SK-N-MC (cell line): ENCODE results near the gene SEC31A.
A peak's percentile ranks its signal among the peaks of the same experiment; 100 is the strongest.

Source experiments
- DNase-seq: peaks from one replicate; pipeline ENCODE4 v3.0.0-alpha.2; 2011; ENCODE audit warnings: low read depth, low spot score
- H3K27ac ChIP-seq: fragments of 200-600 bp; sonication (generic); 2 replicates; pipeline ENCODE4 v1.5.1; 2016; ENCODE audit warnings: mixed run types
- H3K36me3 ChIP-seq: fragments of 200-600 bp; sonication (generic); 2 replicates; pipeline ENCODE4 v1.6.1; 2017; ENCODE audit warnings: antibody characterized with exemption, low read length, mixed read lengths; ENCODE audit not compliant: insufficient read depth
- H3K4me3 ChIP-seq: fragments of 200-600 bp; sonication (generic); 2 replicates; pipeline ENCODE4 v1.5.1; 2016
- H3K9ac ChIP-seq: fragments of 200-600 bp; sonication (generic); 2 replicates; pipeline ENCODE4 v1.8.0; 2017; ENCODE audit warnings: mixed run types, mixed read lengths; ENCODE audit not compliant: insufficient read length
- H3K9me3 ChIP-seq: fragments of 200-600 bp; sonication (generic); 2 replicates; pipeline ENCODE4 v1.6.1; 2017; ENCODE audit warnings: low read depth, mild to moderate bottlenecking, antibody characterized with exemption, low read length, moderate library complexity, mixed read lengths
- EZH2 ChIP-seq: fragments of 200-600 bp; sonication (generic); IDR thresholded peaks from one replicate; pipeline ENCODE4 v1.6.1; 2017; ENCODE audit warnings: antibody characterized with exemption
- FOXP2 ChIP-seq: optimal IDR thresholded peaks from 2 replicates; pipeline ENCODE3; 2011; ENCODE audit warnings: mild to moderate bottlenecking, moderate library complexity; ENCODE audit not compliant: insufficient read depth; ENCODE audit errors: extremely low read length, control extremely low read depth
- POLR2AphosphoS5 ChIP-seq: IDR thresholded peaks from 2 replicates; pipeline ENCODE4 v1.6.1; 2012; ENCODE audit warnings: mild to moderate bottlenecking, low read depth, low read length, borderline replicate concordance

The SEC31A gene

DNA sequence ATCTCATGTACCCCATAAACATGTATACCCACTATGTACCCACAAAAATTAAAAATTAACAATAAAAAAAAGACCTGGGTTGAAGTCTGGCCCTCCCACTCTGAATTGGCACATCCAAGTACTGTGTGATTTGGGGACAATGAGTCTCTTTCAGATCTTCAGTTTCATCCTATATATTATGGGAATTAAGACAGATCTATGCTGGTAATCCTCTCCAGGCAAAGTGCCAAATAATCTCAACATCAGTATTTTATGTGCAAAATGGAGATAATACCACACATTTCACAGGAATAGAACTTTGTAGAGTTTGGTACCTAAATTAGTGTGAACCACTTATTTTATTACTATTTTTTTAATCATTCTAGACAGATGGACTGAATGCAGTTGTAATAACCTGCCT is 81.3 kb downstream of the SEC31A start:
- Histone ChIP-seq H3K9me3 (no peaks in the 10 kb centered on the region), H3K4me3 (no peak overlapping the region), H3K27ac (peak overlapping the region; percentile 1; the same call in 1 of the 2 replicates), H3K36me3 (no peaks in the 10 kb centered on the region), H3K9ac (no peak overlapping the region)
- no peak for DNase-seq
- TF ChIP-seq EZH2, result no peak
- no peak for TF ChIP-seq FOXP2
- TF ChIP-seq POLR2AphosphoS5, result no peak

DNA sequence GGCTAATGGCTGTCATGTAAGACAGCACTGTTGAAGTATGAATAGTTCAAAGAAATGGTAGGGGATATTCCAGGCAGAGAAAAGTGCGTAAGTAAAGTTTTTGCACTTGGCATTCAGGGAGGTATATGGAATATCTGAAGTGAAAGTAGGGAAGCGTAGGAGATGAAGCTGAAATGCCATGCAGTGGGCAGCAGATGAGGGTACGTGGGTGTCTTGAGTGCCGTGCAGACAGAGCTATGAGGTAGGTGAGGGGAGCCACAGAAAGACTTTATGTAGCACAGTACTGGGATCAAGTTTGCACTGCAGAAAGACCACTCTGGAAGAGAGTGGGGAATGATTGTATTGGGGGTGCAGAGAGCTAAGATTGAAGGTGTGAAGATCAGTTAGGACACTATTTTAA is 87.2 kb downstream of the SEC31A start:
- Histone ChIP-seq H3K9me3 (no peaks in the 10 kb centered on the region), H3K36me3 (no peaks in the 10 kb centered on the region), H3K4me3 (no peak overlapping the region), H3K27ac (no peak overlapping the region), H3K9ac (no peak overlapping the region)
- DNase-seq, result no peak
- TF ChIP-seq FOXP2 (no peak), POLR2AphosphoS5 (no peak), EZH2 (no peak)

DNA sequence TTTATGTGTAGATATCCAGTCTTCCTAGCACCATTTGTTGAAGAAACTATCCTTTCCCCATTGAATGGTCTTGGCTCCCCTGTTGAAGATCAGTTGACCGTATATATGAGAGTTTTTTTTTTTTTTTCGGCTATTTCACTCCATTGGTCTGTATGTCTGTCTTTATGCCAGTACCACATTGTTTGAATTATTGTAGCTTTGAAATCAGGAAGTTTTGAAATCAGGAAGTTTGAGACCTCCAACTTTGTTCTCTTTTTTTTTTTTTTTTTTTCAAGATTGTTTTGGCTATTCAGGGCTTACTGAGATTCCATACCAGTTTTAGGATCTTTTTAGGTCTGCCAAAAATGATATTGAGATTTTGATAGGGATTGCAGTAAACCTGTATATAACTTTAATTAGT is 88.0 kb downstream of the SEC31A start:
- H3K36me3 ChIP-seq, result no peaks in the 10 kb centered on the region
- DNase-seq, result no peak
- TF ChIP-seq POLR2AphosphoS5 (no peak), EZH2 (no peak), FOXP2 (no peak)
- no peak overlapping the region for H3K27ac ChIP-seq
- no peaks in the 10 kb centered on the region for H3K9me3 ChIP-seq
- no peak overlapping the region for H3K4me3 ChIP-seq
- no peak overlapping the region for H3K9ac ChIP-seq

DNA sequence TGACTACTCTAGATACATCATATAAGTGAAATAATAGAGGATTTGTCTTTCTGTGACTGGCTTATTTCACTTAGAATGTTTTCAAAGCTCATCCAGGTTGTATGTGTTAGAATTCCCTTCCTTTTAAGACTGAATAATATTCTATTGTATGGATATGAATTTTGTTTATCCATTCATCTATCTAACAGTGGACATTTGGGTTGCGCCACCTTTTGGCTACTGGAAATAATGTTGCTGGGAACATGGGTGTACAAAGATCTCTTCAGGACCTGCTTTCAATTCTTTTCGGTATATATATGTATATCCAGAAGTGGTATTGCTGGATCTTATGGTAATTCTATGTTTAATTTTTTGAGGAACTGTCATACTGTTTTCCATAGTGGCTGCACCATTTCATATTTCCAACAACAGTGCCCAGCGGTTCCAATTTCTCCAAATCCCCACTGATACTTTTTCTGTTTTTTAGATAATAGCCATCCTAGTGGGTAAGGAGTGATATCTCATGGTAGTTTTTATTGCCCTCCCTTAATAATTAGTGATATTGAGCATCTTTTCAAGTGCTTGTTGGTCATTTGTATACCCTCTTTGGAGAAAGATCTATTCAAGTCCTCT is 88.9 kb downstream of the SEC31A start:
- TF ChIP-seq POLR2AphosphoS5, result no peak
- TF ChIP-seq EZH2, result no peak
- no peak for TF ChIP-seq FOXP2
- no peak overlapping the region for H3K4me3 ChIP-seq
- no peak for DNase-seq
- no peaks in the 10 kb centered on the region for H3K9me3 ChIP-seq
- H3K9ac ChIP-seq, result no peak overlapping the region
- no peaks in the 10 kb centered on the region for H3K36me3 ChIP-seq
- H3K27ac ChIP-seq, result no peak overlapping the region

DNA sequence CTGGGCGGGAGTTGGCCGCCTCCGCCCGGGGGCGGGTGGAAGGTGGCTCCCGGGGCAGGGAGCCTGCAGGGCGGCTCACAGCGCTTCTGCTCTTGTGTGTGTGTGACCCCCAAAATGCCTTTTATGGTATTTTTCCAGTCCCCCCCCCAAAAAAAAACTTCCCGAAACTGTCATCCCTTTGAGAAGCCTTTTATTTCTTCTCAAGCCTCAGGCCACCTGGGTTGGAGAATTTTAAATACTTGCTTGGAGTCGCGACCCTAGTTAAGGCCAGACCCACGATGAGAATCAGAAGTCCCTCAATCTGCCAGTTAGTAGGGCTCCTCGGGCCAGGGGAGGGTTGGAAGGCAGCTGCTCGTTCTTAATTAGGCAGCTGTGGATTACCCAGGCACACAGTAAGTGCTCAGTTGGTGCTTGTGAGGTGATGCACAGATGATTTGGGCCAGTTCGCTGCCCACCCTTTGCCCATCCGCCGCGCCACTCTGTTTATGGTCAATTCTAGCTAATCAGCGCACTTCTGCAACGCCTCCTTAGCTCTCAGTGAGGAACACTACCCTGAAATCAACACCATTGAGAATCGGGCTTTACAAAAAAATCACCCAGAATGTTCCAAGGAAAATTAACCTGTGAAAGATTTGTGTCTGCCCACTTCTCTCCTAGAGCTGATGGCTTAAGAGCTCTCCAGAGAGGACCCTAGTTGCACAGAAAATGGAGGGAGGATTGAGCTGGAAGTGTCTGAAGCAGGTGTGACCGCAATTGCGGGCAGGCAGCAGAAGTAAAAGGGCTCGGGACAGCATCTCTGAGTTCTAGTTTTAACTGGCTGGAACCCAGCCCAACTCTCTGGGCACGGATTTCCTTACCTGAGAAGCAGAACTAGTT is 91.7 kb downstream of the SEC31A start:
- no peak overlapping the region for H3K27ac ChIP-seq
- H3K9me3 ChIP-seq, result no peaks in the 10 kb centered on the region
- peaks cover 4% of the 10 kb centered on the region; the same call in 1 of the 2 replicates for H3K36me3 ChIP-seq
- H3K9ac ChIP-seq, result peak overlapping the region; percentile 73
- peak overlapping the region; percentile 97 for H3K4me3 ChIP-seq
- DNase-seq, result no peak
- TF ChIP-seq POLR2AphosphoS5, result no peak
- no peak for TF ChIP-seq EZH2
- TF ChIP-seq FOXP2, result no peak

DNA sequence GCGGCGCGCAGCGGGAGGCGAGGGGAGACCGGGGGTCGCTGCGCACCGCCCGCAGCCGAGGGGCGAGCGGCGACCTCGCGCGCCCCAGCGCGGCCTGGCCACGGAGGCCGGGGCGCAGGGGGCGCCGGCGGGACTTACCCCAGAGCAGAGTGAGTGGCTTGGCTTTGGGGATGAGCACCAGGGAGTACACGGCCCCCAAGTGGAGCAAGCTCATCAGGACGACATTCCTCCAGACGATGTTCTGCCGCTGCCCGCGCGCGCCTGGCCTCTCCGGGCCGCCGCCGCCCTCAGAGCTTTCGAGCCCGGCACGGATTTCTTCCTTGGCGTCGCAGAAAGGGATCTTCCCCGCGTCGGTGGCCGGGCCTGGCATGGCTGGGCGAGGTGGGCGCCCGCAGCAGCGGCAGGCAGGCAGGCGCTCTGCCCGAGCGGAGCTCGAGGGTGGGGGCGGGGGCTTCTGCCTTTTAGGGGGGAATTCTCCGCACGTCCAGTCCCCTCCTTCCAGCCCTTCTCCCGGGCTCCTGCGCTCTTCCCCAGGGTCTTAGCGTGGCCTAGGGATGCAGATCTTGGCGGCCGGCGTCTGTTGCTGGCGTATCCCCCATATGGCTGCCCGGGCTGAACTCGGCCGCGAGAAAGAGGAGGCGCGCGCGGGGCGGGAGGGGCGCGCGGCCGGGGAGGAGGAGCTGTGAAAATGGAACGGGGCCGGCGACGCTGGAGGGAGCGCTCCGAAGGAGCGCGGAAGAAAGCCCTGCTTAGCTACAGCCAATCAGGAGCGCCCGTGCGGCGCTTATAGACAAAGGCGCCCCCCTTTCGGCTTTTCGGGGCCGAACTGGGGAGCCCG is 92.6 kb downstream of the SEC31A start, which contains the start of gene SCD5:
TSS of gene SCD5 (minus strand) at position 629 of the 838 bp plus-strand sequence. CDS start at position 370, 259 bp downstream.
- Histone ChIP-seq H3K4me3 (peak within 1 kb of the TSS; percentile 97), H3K27ac (no peak within 1 kb of the TSS), H3K36me3 (peaks cover 4% of the 10 kb centered on the region; the same call in 1 of the 2 replicates), H3K9ac (peak within 1 kb of the TSS; percentile 73), H3K9me3 (no peaks in the 10 kb centered on the region)
- TF ChIP-seq EZH2, result no peak
- TF ChIP-seq FOXP2, result no peak
- peak; percentile 69 for TF ChIP-seq POLR2AphosphoS5
- DNase-seq, result no peak

DNA sequence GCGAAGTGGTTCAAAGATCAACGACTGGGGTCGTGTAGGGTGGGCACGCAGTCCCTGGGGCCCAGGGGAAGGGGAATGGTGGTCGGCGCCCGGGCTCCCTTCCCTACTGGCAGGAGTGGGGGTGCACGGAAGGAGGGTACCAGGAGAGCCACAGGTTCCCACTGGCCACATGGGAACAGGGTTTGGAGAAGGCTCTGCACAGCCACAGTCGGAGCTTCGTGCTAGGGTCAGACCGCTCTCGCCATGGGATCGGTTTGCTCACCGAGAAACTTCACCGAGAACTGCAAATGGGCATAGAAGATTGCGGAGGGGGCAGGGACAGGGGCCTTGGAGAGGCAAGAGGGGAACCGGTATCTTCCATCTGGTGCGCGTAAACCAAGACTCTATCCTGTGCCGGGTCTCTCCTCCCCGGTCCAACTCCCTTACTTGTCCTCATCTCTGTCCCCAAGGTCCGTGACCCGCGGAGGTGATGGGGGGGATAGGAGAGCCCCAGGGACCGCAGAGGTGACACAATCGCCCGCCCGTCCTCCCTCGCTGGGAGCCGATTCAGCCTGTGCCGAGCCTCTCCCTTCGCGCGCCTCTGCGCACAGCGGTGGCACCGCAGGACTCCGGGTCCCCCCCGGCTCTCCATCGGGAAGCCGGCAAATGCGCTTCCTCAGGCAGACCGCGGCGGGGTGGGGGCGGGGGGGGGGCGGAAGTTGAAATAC is 93.4 kb downstream of the SEC31A start:
- H3K9me3 ChIP-seq, result no peaks in the 10 kb centered on the region
- H3K27ac ChIP-seq, result no peak overlapping the region
- DNase-seq, result no peak
- H3K4me3 ChIP-seq, result peak overlapping the region; percentile 97
- peak overlapping the region; percentile 73 for H3K9ac ChIP-seq
- TF ChIP-seq POLR2AphosphoS5, result no peak
- TF ChIP-seq EZH2, result no peak
- TF ChIP-seq FOXP2, result no peak
- H3K36me3 ChIP-seq, result peaks cover 4% of the 10 kb centered on the region; the same call in 1 of the 2 replicates

DNA sequence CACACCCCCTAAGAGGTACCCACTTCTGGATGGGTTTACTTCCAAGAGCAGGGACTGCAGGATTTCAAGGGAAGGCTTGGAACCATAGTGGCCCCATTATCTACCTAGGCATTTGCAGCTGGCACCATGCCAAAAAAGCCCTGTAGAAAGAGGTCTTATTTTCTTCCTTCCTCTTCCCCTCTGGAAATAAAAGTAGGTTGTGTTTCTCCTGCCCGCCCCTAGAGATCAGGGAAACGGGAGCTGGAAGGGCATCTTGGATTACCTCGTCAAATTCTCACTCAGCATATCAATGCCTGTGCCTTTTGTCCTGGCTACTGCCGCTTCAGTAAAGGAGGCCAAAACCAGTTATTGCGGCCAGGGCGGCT is 93.9 kb downstream of the SEC31A start:
- no peak overlapping the region for H3K27ac ChIP-seq
- H3K36me3 ChIP-seq, result peaks cover 4% of the 10 kb centered on the region; the same call in 1 of the 2 replicates
- H3K9ac ChIP-seq, result no peak overlapping the region
- TF ChIP-seq EZH2 (no peak), FOXP2 (no peak), POLR2AphosphoS5 (no peak)
- H3K9me3 ChIP-seq, result no peaks in the 10 kb centered on the region
- peak overlapping the region; percentile 97 for H3K4me3 ChIP-seq
- DNase-seq, result no peak
